NCI-H1417 (cell line): Measurements from ENCODE around the gene LGALS3BP.

ENCODE experiments used
- DNase-seq, 3 experiments: peaks; one replicate each; lab custom pipeline; 2025; lab: John Stamatoyannopoulos, UW

LGALS3BP gene

DNA sequence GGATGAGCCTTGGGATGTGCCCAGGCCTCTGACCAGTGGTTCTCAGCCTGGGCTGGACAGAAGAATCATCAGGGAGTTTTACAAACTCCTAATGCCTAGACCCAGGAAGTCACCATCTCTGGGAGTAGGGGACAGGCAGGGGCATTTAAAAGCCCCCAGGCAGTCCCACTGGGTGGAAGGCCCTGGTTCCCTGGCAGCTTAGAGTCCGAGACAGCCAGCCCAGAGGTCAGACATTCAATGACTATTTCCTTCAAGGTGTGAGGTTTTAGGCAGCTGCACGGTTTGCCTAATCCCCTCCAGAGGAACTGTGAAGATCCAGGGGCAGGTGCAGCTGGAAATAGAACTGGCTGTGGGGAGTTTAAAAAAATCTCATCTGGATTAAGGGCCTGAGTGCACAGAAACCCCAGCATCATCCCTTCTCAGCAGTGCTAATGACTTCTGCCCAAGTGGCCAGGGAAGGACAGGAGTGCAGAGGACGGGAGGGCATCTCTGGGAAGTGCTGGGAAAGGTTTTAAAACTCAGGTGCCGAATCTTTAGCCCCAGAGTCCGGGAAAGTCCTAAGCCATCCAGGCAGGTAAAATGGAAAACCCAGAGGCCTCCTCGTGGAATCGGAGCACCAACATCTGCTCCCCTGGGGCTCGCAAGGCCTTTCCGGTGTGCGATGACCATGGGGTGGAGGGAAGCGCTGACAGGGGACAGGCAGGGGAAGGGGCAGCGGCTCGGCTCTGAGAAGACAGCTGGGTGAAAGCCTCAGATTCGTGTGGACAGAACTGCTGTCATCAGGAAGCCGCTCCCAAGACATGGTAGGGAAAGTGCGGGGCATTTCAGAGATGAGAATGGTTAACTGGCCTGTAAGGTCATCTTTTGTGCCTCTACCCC lies 1.5 kb upstream of the LGALS3BP start:
- no peak for DNase-seq

DNA sequence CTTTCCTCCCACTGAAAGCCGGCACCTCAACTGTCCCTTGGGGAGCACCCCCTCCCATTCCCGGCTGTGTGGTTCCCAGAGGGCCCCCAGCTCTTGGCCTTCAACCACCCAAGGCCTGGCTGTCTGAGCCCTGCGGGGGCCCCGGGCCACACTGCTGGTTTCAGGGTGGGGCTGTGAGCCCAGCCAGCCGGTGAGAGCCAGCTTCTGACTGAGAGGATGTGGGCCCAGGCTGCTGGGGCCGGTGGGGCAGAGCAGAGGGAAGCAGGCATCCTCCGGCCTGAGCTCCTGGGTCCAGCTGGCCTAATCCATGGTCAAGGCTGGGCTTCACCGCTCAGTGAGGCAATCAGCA lies 875 bp upstream of the LGALS3BP start:
- DNase-seq = no peak

DNA sequence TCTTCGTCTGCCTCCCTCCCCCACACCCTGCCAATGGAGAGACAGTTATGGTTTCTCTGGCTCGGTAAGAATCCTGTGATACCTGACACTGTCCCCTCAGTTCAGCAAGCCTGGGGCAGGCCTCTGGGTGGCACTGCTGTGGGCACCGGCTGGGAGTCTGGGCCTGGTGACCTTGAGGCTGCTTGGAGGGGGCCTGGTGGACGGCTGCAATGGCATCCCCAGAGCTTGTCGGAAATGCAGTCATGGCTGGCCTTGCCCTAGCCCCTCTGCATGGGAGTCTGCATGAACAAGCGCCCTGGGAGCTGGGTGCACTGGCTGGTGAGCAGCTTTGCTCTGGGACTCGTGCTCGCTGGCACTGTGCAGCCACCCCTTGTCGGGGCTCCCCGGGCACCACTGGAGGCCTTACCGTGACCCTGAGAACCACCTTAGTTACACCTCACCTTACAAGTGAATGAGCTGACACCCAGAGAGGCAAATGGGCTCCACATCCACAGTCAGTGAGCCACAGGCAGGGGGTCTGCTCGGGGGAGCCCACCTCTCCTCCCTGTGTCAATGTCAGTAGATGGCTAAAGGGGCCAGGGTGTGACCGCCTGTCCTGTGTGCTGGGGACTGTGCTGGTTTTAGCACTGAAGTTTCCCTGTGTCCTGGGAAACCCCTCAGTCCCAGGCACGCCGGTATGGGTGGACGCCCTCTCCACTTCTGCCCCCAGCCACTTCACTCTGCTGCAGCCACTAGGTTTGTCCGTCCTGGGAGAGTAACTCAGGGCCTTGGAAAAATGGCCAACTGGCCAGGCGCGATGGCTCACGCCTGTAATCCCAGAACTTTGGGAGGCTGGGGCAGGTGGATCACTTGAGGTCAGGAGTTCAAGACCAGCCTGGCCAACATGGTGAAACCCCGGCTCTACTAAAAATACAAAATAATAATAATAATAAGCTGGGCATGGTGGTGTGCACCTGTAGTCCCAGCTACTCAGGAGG lies 1.4 kb downstream of the LGALS3BP start:
- peak in 1 of 3 experiments; percentile 28 for DNase-seq

DNA sequence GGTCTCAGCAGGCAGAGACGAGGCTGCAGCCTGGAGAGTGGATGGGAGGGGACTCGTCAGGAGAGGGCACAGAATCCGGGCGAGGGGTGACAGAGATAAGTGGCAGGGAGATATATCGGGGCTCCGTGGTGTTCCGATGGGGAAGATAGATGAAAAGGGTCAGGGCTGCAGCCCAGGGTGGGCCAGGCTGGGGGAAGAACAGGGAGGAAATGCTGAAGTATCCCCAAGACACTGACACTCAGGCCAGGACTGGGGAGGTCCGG lies 2.1 kb downstream of the LGALS3BP start:
- DNase-seq = no peak

DNA sequence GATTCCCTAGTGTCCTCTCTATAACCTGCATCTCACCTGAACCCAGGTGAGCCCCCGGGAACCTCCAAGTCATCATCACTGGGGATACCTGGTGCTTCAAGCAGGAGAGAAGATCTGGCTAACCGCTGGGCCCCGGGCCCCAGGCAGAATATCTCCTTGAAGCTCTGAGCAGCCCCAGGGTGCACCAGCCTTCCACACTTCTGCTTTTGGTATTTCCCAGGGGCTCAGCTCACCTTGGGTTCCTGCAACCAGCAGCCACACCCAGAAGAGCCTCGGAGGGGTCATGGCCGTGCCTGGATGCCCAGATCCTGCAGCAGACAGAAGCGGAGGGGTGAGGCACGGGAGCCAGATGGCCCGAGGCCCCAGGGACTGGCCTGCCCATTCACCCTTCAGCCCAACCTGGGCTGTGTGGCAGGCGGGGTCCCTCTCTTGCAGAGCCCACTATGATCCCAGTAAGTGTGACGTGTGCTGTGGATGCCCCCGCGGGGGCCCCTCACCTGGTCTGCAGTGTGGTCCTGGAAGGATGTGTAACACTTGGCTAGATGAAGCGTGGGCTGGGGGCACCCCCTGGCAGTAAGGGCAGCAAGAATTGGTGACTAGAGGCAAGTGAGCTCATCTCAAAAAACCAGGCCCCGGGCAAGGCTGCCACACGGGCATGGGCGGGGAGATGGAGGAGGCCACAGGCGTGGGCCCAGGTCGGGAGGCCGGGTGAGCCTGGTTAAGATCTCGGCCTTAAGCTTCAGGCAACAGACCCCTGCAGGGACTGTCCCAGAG lies 2.6 kb downstream of the LGALS3BP start:
- no peak for DNase-seq

DNA sequence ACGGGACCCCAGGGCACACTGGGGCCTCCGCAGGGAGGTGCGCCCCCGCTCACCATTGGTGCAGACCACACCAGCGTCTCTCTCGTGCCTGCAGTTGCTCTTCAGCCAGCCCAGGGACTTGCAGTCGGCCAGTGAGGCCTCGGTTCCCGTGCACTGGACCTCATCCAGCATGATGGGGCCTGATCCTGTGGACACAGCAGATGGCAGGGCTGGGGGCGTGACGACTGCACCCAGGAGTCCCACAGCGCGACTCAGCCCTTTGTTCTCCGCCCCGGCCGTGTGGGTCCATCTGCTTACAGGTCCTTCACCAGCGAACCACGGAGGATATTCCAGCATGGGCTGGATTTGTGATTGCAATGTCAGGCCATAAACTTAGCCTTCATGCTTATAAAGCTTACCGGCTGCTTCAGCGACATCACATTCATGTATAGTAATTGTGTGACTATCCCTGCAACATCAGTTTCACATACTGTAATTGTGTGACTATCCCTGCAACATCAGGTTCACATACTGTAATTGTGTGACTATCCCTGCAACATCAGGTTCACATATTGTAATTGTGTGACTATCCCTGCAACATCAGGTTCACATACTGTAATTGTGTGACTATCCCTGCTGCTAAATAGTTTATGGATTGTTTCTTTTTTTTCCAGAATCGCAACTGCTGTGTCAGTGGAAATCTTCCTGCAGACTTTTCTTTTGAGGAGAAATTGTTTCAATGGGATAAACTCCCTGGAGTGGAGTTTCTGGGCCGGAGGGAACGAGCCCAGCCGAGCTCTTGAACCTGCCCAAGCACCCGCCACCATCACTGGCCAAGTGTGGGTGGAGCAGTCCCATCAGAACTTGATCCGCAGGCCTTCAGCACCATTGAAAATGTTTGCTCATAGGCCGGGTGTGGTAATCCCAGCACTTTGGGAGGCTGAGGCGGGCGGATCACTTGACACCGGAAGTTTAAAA lies 4.8 kb downstream of the LGALS3BP start:
- DNase-seq = peak; percentile 4 to 39 (median 37)

DNA sequence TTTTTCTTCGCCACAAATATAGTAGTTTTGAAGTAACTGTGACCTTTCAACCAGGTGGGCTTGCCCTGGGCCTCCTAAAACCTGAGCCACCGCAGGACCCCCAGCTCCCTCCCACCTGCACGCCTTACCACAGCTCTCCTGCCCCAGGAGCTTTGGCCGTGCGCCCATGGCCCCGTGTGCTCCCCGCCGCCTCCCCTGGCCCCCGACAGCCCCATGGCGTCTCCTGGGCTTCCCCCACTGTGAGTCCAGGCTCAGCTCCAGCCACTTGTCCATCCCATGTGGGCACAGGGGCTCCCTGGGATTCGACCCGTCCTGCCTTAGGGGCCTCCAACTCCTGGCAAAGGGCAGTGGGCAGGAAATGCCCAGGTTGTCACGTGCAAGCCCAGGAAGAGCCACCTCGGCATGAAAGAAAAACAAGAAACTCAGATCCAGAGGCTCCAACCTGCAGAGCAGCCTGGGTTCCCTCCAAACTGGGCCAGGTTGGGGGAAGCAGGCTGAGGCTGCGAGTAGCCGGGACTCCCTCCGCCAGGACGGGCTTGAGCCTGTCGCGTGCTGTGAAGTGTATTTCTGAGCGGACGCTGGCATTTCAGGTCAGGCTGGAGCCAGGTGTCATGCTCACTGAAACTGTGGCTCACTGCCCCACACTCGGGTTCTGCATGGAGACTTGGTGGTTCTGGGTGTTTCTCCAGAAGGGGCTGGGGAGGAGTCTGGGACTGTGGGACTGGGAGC lies 5.8 kb downstream of the LGALS3BP start:
- DNase-seq = no peak

DNA sequence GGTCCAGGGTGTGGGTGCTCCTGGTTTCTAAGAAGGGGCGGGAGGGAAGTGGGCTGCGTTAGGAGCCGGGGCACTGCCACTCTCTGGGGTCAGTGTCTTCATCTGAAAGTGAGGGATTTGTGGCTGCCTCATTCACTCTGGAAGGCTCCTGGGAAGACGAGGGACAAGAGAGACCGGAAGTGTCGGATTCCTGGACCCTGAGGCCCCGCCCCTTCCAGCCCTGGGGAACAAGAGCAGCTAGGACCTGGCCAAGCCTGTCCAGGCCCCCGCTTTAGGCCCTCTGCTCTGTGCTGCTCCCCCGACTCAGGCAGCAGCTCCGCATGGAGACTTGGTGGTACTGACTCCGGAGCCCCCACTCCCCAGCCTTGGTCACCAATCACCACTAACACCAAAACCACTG lies 6.5 kb downstream of the LGALS3BP start:
- DNase-seq = no peak

DNA sequence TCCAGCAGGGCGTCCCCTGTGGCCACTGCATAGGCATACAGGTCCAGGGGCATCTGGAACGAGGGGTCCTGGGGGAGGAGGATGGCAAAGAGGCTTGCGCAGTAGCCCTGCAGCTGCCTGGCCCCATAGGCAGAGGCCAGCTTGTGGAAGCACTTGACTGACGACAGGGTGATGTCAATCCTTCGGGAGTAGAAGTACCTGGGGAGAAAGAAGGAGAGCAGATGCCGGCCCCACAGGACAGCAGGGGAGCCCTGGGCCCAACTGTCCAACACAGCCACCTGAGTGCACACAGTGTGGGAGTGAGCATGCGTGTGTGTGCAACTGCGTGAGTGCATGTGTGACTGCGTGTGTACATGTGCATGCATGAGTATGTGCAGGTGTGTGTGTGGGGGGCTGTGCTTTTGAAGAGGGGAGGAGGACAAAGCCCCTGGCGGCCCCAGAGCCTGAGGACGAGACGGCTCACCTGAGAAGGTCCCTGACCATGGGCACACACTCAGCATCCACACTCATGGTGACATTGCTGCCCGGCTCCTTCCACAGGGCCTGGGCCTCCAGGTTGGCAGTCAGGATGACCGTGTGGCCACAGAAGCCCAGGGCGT lies 7.1 kb downstream of the LGALS3BP start:
- no peak for DNase-seq

DNA sequence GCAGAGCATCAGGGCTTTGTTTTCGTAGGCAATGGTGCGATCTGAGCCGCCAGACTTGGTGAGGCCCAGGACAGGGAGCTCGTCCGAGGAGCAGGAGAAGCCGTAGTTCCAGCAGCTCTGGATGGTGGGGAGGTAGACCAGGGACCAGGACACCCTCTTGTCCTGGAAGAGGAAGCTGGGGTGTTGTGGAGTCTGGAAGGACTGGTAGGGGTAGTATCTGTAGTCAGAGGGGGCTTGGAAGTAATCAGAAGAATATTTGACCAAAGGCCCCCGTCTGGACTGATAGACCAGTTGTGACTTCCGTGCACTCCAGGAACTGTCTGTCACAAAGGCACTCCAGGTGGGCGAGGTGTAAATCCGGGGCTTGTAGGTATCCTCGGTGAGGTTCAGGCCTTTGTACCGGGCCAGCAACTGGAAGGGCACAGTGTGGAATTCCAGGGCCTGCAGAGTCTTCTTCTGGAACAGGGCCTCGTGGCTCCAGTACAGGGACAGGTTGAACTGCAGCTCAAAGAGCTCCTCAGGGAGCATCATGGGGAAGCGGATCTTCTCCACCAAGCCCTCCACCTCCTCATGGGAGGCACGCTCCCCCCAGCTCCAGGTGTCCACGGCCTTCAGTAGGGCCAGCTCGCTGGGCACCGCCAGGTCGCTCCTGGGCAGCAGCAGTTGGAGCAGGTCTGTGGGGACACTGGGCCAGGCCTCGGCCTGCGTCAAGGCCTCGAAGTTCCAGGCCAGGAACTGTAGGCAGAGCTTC lies 7.8 kb downstream of the LGALS3BP start:
- DNase-seq = no peak

DNA sequence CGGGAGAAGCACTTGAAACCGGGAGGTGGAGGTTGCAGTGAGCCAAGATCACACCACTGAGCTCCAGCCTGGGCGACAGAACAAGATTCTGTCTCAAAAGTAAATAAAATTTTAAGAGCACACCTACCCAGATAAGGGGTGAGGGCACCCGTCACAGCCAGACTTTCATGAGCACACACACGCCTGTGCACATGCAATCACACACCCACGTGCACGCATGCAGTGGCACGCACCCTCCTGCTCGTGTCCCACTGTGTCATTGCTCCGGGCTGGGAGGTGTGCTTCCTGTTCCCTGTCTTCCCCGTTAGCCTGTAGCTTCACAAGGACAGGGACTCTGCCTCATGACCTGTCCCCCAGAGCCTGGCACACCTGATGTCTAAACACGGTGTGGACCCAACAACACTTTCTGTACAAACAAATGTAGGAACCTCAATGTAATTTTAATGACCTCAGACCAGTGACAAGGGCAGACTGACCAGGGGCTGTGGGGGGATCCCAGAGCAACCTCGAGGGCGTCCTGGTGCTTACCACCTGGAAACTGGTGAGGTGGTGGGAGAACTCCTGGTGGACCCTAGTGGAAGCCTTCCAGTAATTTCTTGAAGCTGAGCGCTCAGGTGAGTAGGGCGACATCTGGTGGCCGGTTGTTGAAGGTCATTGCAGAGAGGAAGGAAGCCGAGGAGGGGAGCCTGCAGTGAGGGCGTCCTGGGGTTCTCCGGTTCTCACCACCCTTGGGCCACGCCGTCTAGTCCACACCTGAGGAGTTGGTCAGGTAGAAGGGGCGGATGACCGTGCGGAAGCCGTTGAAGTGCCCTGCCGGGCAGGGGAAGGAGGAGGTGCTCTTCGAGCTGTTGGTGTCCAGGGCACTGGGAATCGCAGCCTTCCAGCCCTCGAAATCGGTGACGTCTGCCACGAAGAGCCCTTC lies 8.6 kb downstream of the LGALS3BP start:
- peak; percentile 58 to 83 (median 73) for DNase-seq

DNA sequence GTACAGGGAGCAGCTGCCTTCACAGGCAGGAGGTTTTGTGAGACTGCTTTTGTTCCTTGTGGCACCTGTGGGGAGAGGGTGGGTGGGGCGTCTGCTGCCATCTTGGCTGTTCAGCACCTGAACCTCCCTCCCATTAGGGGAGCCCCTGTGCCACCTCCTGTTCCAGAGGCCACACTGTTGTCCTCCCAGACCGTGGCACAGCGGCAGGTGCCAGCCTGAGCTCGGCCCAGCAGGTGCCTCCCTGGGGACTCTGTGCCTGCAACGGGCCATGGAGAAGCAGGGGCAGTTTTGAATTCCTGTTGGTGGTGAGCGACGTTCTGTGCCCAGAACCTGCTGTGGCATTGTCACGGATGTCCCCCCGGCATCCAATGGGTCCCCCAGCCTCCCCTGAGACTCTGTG lies 9.9 kb downstream of the LGALS3BP start:
- peak in 2 of 3 experiments; percentile 27 to 40 for DNase-seq

DNA sequence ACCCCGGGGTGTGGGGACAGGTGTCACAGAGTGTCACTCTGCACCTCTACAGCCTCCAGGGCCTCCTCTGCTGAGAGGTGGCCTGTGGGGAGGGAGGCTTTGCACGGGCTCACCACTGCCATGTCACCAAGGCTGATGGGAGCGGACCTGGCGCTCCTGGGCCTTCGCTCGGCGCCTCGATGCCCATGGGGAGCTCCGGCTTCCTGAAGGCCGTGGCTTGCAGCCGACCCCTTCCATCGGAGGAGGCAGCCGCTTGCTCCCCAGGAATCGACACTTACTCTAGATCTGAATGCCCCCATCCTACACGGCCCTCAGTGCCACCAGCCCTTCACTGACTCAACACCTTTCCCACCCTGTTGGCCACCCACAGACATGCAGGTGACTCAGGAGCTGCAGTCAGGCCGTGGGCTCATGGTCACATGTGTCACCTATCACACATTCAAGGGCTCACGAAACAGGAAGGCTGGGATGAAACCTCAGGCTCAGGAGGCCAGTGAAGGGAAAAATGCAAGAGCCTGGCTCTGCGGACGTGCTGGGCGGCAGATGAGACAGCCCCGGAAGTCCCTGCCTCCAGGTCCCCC lies 11.9 kb downstream of the LGALS3BP start:
- DNase-seq = no peak

DNA sequence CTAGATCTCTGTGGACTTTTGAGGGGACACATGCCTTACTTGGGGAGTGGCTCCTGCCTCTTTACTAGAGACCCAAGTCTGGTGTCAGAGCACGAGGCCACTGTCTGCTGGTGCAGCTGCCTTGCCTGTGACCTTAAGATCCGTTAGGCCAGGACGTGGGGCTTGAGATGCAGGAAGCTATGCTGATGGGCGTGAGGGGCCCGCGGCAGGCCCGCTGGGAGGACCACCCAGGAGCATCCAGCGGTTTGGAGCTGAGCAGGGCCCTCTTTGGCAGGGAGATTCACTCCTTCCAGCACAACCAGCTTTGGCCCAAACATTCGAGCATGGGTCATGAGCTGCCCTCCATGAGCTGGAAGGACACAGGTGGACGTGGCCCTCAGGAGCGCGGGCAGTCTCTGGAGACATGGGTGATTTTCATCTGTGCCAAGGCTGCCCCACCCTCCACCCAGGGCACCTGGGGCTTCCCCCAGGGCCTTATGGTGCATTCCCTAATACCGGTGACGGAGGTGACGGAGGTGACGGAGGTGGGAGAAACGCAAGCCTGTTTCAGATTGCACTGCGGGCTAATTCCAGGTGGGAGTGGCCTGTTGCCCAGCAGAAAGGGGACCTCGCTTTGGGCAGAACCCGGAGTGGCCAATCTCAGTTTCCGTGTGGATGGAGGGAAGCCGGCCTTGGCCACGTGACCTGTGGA lies 12.7 kb downstream of the LGALS3BP start:
- DNase-seq = no peak

DNA sequence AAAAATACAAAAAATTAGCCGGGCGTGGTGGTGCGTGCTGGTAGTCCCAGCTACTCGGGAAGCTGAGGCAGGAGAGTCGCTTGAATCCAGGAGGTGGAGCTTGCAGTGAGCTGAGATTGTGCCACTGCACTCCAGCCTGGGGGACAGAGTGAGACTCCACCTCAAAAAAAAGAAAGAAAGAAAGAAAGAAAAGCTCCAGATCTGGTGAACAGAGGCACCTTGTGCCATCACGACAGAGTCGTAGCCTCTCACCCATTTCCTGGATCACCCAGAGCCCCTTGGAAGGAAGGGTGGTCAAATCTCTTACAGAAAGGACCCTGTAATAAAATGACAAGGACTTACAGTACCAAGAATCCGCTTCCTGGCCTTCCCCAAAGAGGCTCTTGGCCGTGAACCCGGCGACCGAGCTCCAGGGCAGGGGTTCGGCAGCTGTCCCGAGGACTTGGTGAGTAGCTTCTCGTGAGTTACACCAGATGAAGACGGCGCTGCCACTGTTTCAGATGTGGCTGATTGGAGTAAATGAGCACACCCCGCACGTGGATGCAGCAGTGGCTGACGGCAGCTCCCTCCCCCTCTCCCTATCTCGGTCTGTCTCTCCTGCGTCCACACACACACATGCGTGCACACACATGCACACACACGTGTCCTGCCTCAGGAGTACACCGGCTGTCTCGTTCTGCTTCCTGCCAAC lies 13.5 kb downstream of the LGALS3BP start:
- DNase-seq = no peak

DNA sequence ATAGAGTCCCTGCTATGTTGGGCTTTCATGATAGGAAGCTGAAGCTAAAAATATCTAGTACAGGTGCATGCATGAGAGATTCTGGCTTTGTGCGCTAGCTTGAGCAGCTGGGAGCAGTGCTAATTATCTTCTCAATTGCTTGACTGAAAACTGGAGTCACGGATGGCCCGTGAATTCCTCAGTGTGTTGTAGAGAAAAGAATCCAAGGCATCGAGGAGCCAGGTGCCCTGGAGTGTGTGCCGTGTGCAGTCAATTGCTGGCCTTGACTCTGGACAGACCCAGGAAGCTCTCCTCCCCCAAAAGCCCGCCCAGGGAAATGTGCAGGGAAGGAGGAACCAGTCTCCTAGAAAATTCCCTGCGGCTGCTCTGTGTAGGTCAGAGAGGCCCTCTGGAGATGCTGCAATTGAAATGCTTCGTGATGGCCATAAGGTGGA lies 14.2 kb downstream of the LGALS3BP start:
- DNase-seq = peak; percentile 54 to 86 (median 85)

DNA sequence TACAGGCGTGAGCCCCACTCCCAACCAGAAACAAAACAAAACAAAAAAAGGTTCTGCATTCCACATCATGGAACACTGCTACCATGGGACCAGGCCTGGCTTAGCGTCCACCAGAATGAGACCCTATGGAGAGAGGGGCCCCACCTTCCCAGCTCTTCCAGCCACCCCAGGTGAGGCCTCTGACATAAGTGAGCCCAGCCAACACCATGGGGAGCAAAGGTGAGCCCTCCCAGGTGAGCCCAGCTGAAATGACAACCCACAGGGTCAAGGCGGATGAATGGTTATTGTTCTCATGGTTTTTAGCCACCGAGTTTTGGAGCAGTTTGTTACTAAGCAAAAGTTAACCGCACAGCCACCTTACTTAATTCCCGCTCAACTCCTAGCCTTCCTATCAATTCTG lies 16.3 kb downstream of the LGALS3BP start:
- no peak for DNase-seq
